Lung (tissue), 12 donors: ENCODE data around the gene CYP26A1. TPM values are rescaled to one million over a fixed set of nuclear protein-coding genes. Genes with fewer than 3 reads are reported as not detected.

Experiments
- ATAC-seq: fragments of 200-7000 bp; cut with Tn5 transposase; one replicate; pipeline ENCODE4 v1.9.1; 2020; ENCODE audit warnings: moderate number of reproducible peaks; ENCODE audit not compliant: insufficient read depth, low FRiP score
- DNase-seq, 3 donors: peaks; one replicate each; pipeline ENCODE4 v3.0.0-alpha.2; 2013 to 2017
- H3K27ac ChIP-seq, 2 donors: one replicate each; pipeline ENCODE4 v1.5.1; 2013; ENCODE audit warnings: mild to moderate bottlenecking in 2 of 2, moderate library complexity in 2 of 2, control low read depth in 1 of 2, inconsistent platforms in 1 of 2, low read depth in 1 of 2, low read length in 1 of 2
- H3K27me3 ChIP-seq, 3 donors: one replicate each; pipeline ENCODE4 v1.5.1; 2013; ENCODE audit warnings: low read length in 2 of 3; ENCODE audit not compliant: control insufficient read depth in 3 of 3, insufficient read depth in 3 of 3
- H3K36me3 ChIP-seq, 4 donors: one replicate each; pipeline ENCODE4 v1.5.1; 2013; ENCODE audit warnings: low read length in 4 of 4, mild to moderate bottlenecking in 1 of 4, moderate library complexity in 1 of 4; ENCODE audit not compliant: control insufficient read depth in 4 of 4, insufficient read depth in 4 of 4
- H3K4me1 ChIP-seq, 5 donors: one replicate each; pipeline ENCODE4 v1.5.1; 2013; ENCODE audit warnings: low read length in 5 of 5, mild to moderate bottlenecking in 2 of 5, moderate library complexity in 1 of 5; ENCODE audit not compliant: control insufficient read depth in 5 of 5, insufficient read depth in 5 of 5
- H3K4me3 ChIP-seq: one replicate; pipeline ENCODE4 v1.5.1; 2013; ENCODE audit warnings: mild to moderate bottlenecking, control low read depth, moderate library complexity
- H3K9ac ChIP-seq, 2 donors: one replicate each; pipeline ENCODE4 v1.5.1; 2013; ENCODE audit warnings: low read length in 2 of 2, control low read depth in 1 of 2; ENCODE audit not compliant: insufficient read depth in 1 of 2
- H3K9me3 ChIP-seq, 4 donors: one replicate each; pipeline ENCODE4 v1.5.1; 2013; ENCODE audit warnings: low read length in 3 of 4, mild to moderate bottlenecking in 1 of 4, moderate library complexity in 1 of 4; ENCODE audit not compliant: control insufficient read depth in 4 of 4, insufficient read depth in 3 of 4
- CTCF ChIP-seq: IDR thresholded peaks from 2 replicates; pipeline ENCODE4 v1.5.1; 2012; ENCODE audit warnings: mild to moderate bottlenecking; ENCODE audit errors: control extremely low read depth, extremely low read depth
- WGBS, 2 donors: extraction: QIAGEN DNeasy Blood & Tissue Kit; methylation state at CpG; one replicate each; pipeline ENCODE4 v1.1.7; 2013; 5-methylcytosine and 5-hydroxymethylcytosine counted together
- polyA plus RNA-seq, 2 donors: library from polyadenylated mRNA; stranded (reverse); fragments of 200-250 nt; gene quantifications; one replicate each; pipeline ENCODE4 v1.2.1, GENCODE V29; 2013
- total RNA-seq, 2 donors: library from RNA; depleted of rRNA in 1 of 2; stranded (reverse); fragments of >200 nt in 1 of 2; gene quantifications; one replicate each; pipeline ENCODE4 v1.2.1, GENCODE V29; 2014 to 2021
- donor health status: control.
- donor health status: control.
- donor health status: Bipolar disorder and iron deficiency.
- donor health status: healthy.
- donor health status: DM: yes; HTN: yes; CAD: no.

CYP26A1 gene
- total and polyA plus RNA-seq, 4 donors = 0.02 to 0.08 TPM; not detected in 2

GRCh38 chr10:93075369-93076221, 1.9 kb downstream of the CYP26A1 start:
- H3K9me3 ChIP-seq = peaks cover 0 to 6% (median 0%) of the 10 kb centered on the region in 4 donors
- peaks cover 0 to 44% (median 15%) of the 10 kb centered on the region in 5 donors for H3K4me1 ChIP-seq
- TF ChIP-seq CTCF = no peak
- no peak overlapping the region for H3K9ac ChIP-seq
- ATAC-seq (no peak), DNase-seq (no peak)
- H3K36me3 ChIP-seq = no peaks in the 10 kb centered on the region
- no peak overlapping the region for H3K27ac ChIP-seq
- WGBS, 2 donors = 26 to 32% methylated on average over 25 of the region's 25 CpGs
- H3K4me3 ChIP-seq = no peak overlapping the region
- H3K27me3 ChIP-seq = peaks cover 4 to 74% (median 46%) of the 10 kb centered on the region in 3 donors

GRCh38 chr10:93076871-93077270, 3.2 kb downstream of the CYP26A1 start:
- no peak overlapping the region for H3K4me3 ChIP-seq
- H3K9me3 ChIP-seq = peaks cover 0 to 6% (median 0%) of the 10 kb centered on the region in 4 donors
- ATAC-seq (no peak), DNase-seq (no peak)
- H3K27ac ChIP-seq = no peak overlapping the region
- 79 to 82% methylated on average over 2 of the region's 2 CpGs for WGBS, 2 donors
- peaks cover 0 to 41% (median 15%) of the 10 kb centered on the region in 5 donors for H3K4me1 ChIP-seq
- H3K36me3 ChIP-seq = no peaks in the 10 kb centered on the region
- peaks cover 4 to 62% (median 38%) of the 10 kb centered on the region in 3 donors for H3K27me3 ChIP-seq
- no peak for TF ChIP-seq CTCF
- H3K9ac ChIP-seq = no peak overlapping the region

DNA sequence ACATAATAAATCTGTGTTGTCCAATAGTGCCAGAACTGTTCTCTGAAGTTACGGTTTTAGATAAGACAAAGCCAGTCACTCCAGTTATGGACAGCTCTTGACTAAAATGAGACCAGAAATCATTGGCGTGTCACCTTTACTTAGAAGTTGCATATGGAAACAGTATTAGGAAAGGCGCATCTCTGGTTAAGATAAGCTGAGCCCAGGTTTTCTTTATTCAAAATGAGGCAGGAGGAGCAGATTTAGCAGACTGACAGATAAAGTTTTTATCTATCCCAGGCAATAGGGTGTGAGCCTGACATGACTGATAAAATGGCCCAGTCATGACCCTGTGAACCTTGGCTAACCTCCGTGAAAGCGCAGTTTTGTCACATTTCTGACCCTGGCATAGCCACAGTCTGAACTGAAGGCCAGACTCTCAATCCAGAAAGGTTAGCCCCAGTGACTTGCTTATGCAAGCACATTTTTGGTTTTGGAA, 4.2 kb downstream of the CYP26A1 start:
- H3K4me1 ChIP-seq = peaks cover 0 to 35% (median 9%) of the 10 kb centered on the region in 5 donors
- H3K36me3 ChIP-seq = no peaks in the 10 kb centered on the region
- ATAC-seq (no peak), DNase-seq (no peak)
- H3K27me3 ChIP-seq = peaks cover 4 to 51% (median 27%) of the 10 kb centered on the region in 3 donors
- WGBS, 2 donors = 88 to 95% methylated on average over 5 of the region's 5 CpGs
- no peak for TF ChIP-seq CTCF
- H3K27ac ChIP-seq = no peak overlapping the region
- H3K9ac ChIP-seq = no peak overlapping the region
- peaks cover 0 to 6% (median 0%) of the 10 kb centered on the region in 4 donors for H3K9me3 ChIP-seq
- H3K4me3 ChIP-seq = no peak overlapping the region
